NCI-H1436 (cell line): ENCODE results near the gene SYNE3.
"Not testable (repeated sequence)": the region's sequence is repeated elsewhere in the genome, so short reads cannot be mapped to it uniquely, and the experiment has no call there.

ENCODE experiments used
- DNase-seq: peaks from one replicate; lab custom pipeline; 2025; lab: John Stamatoyannopoulos, UW

Gene SYNE3

GRCh38 chr14:95524706-95525512, 8.5 kb upstream of the SYNE3 start:
- no peak for DNase-seq

GRCh38 chr14:95523815-95524448, 7.5 kb upstream of the SYNE3 start:
- DNase-seq = no peak

- no peak for DNase-seq
Observed at GRCh38 chr14:95523051-95523814, 6.8 kb upstream of the SYNE3 start.

GRCh38 chr14:95522556-95522955, 6.1 kb upstream of the SYNE3 start:
- DNase-seq = no peak

GRCh38 chr14:95522116-95522515, 5.7 kb upstream of the SYNE3 start:
- no peak for DNase-seq

GRCh38 chr14:95521001-95521400, 4.6 kb upstream of the SYNE3 start:
- no peak for DNase-seq

GRCh38 chr14:95520346-95520745, 3.9 kb upstream of the SYNE3 start:
- DNase-seq = no peak

GRCh38 chr14:95519699-95520098, 3.2 kb upstream of the SYNE3 start:
- DNase-seq = no peak

- peak; percentile 44 for DNase-seq
Observed at GRCh38 chr14:95518045-95518751, 1.7 kb upstream of the SYNE3 start.

GRCh38 chr14:95515596-95516552, 576 bp downstream of the SYNE3 start:
- DNase-seq = peak; percentile 50

GRCh38 chr14:95515080-95515489, 1.4 kb downstream of the SYNE3 start:
- no peak for DNase-seq

- DNase-seq = peak; percentile 20
Observed at GRCh38 chr14:95514131-95515079, 2.0 kb downstream of the SYNE3 start.

- DNase-seq = no peak
Observed at GRCh38 chr14:95513291-95513690, 3.2 kb downstream of the SYNE3 start.

GRCh38 chr14:95511687-95512086, 4.8 kb downstream of the SYNE3 start:
- DNase-seq = no peak

GRCh38 chr14:95510804-95511203, 5.6 kb downstream of the SYNE3 start:
- no peak for DNase-seq

- not testable (repeated sequence) for DNase-seq
Observed at GRCh38 chr14:95510344-95510743, 6.1 kb downstream of the SYNE3 start.

GRCh38 chr14:95509495-95509894, 7.0 kb downstream of the SYNE3 start:
- no peak for DNase-seq

GRCh38 chr14:95508377-95508776, 8.1 kb downstream of the SYNE3 start:
- DNase-seq = no peak

- no peak for DNase-seq
Observed at GRCh38 chr14:95507701-95508103, 8.7 kb downstream of the SYNE3 start.

- no peak for DNase-seq
Observed at GRCh38 chr14:95507174-95507573, 9.3 kb downstream of the SYNE3 start.
